RKO (cell line): Measurements from ENCODE around the gene MRGPRD.

Source experiments
- DNase-seq: peaks from one replicate; pipeline ENCODE4 v3.0.0-alpha.2; 2016; ENCODE audit warnings: low spot score

The MRGPRD gene

GRCh38 chr11:68930991-68931855, 49.6 kb downstream of the MRGPRD start:
- no peak for DNase-seq
